Measurements from ENCODE around the gene SYT2. TPM values are rescaled to one million over a fixed set of nuclear protein-coding genes. Genes with fewer than 3 reads are reported as not detected.

The SYT2 gene
- total and polyA plus RNA-seq, 9 of the 15 experiments (the other 6 are each of a cell fraction or from before 2014, with no cell fraction given): not detected

- TF ChIP-seq DEAF1 (CRISPR knock-in tag; IDR thresholded peaks at IDR 0.05): peak; percentile 95
- TF ChIP-seq ASH1L (IDR thresholded peaks at IDR 0.05; ENCODE audit: borderline replicate concordance, low read depth, partially characterized antibody): no peak
- TF ChIP-seq HMGN3 (IDR thresholded peaks at IDR 0.05; ENCODE audit: borderline replicate concordance, extremely low read depth, insufficient read length, low read depth, low read length): no peak
- TF ChIP-seq BCL6 (CRISPR knock-in tag; IDR thresholded peaks at IDR 0.05): no peak
- peak; percentile 50; the same call in 1 of the 2 replicates for TF ChIP-seq CC2D1A (IDR thresholded peaks at IDR 0.05)
- TF ChIP-seq GABPA (tag; conservative IDR thresholded peaks at IDR 0.05; ENCODE audit: low read depth): no peak
- TF ChIP-seq KDM1A (IDR thresholded peaks at IDR 0.05): 0 out of 4 replicates have a peak, but pooled peaks have one; percentile 28 to 46
- TF ChIP-seq BDP1 (IDR thresholded peaks at IDR 0.05; ENCODE audit: insufficient read depth, insufficient read length): no peak
- 0 out of 2 replicates have a peak, but pooled peaks have one; percentile 35 for TF ChIP-seq ARID3A (IDR thresholded peaks at IDR 0.05; ENCODE audit: borderline replicate concordance, low read depth, low read length)
- TF ChIP-seq KLF16 (IDR thresholded peaks at IDR 0.05): peak; percentile 22; the same call in 1 of the 2 replicates
- no peak for TF ChIP-seq NELFE (IDR thresholded peaks at IDR 0.05; ENCODE audit: insufficient read depth, insufficient read length)
- no peak for TF ChIP-seq ZNF354B (CRISPR knock-in tag; IDR thresholded peaks at IDR 0.05)
- TF ChIP-seq RCOR1 (IDR thresholded peaks at IDR 0.05; ENCODE audit: borderline replicate concordance in 1 of 2, low read depth in 2 of 2, low read length in 2 of 2): peak in 1 of 2 experiments; percentile 82; a peak in 2 of 4 replicates
- no peak for TF ChIP-seq JUND (IDR thresholded peaks at IDR 0.05; ENCODE audit: borderline replicate concordance, low read depth, low read length)
- no peak for TF ChIP-seq JUND (tag; IDR thresholded peaks at IDR 0.05; ENCODE audit: borderline replicate concordance, low read depth, low read length)
- TF ChIP-seq CTCFL (IDR thresholded peaks at IDR 0.05; ENCODE audit: borderline replicate concordance, insufficient read depth, low read depth, low read length, poor library complexity, severe bottlenecking): peak; percentile 55
- peak; percentile 84; the same call in 1 of the 2 replicates for TF ChIP-seq ARID2 (IDR thresholded peaks at IDR 0.05)
- TF ChIP-seq ZNF263 (CRISPR knock-in tag; IDR thresholded peaks at IDR 0.05; ENCODE audit: borderline replicate concordance): no peak
- peak; percentile 49 to 79; a peak in 3 of 4 replicates for TF ChIP-seq FOXA3 (CRISPR knock-in tag; conservative IDR thresholded peaks at IDR 0.05 in 1 of 2, IDR thresholded peaks at IDR 0.05 in 1 of 2)
- TF ChIP-seq RAD21 (CRISPR knock-in tag; conservative IDR thresholded peaks at IDR 0.05 in 1 of 2, IDR thresholded peaks at IDR 0.05 in 1 of 2): peak; percentile 98
- TF ChIP-seq TEAD4 (IDR thresholded peaks at IDR 0.05; ENCODE audit: low read length): 0 out of 2 replicates have a peak, but pooled peaks have one; percentile 34
- no peak for TF ChIP-seq TEAD4 (CRISPR knock-in tag; IDR thresholded peaks at IDR 0.05; ENCODE audit: borderline replicate concordance)
Measured at GRCh38 chr1:202571719-202572339, 138.4 kb downstream of the SYT2 start (continued).
